ENCODE measurements around the gene ZNF121.

DNA sequence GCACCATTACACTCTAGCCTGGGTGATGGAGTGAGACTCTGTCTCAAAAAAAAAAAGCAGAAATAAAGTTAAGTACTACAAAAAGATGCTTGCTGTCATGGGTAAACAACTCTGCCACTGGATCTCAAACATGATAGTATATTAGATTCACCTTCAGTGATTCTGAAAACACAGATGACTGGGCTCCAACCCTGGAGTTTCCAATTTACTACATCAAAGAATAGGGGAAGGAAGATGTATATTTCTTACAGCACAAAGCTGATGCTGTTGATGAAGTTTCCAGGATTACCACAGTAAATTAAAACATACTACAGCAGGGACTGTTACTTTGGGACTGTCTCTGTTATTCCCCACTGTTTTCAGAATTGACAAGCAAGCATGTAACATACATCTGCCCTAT lies 31.5 kb upstream of the ZNF121 start:
- TF ChIP-seq, protein P1, sequence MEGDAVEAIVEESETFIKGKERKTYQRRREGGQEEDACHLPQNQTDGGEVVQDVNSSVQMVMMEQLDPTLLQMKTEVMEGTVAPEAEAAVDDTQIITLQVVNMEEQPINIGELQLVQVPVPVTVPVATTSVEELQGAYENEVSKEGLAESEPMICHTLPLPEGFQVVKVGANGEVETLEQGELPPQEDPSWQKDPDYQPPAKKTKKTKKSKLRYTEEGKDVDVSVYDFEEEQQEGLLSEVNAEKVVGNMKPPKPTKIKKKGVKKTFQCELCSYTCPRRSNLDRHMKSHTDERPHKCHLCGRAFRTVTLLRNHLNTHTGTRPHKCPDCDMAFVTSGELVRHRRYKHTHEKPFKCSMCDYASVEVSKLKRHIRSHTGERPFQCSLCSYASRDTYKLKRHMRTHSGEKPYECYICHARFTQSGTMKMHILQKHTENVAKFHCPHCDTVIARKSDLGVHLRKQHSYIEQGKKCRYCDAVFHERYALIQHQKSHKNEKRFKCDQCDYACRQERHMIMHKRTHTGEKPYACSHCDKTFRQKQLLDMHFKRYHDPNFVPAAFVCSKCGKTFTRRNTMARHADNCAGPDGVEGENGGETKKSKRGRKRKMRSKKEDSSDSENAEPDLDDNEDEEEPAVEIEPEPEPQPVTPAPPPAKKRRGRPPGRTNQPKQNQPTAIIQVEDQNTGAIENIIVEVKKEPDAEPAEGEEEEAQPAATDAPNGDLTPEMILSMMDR (conservative IDR thresholded peaks at IDR 0.05; ENCODE audit: low read length) = no peak
- TF ChIP-seq EZH2phosphoT487 (IDR thresholded peaks at IDR 0.05; ENCODE audit: borderline replicate concordance, low read depth, low read length) = no peak
